ENCODE results near the gene TEKT2. TPM values are rescaled to one million over a fixed set of nuclear protein-coding genes. Genes with fewer than 3 reads are reported as not detected.

Gene TEKT2
- total and polyA plus RNA-seq, 8 donors = 1.3 to 17.6 (median 1.7) TPM

- FAIRE-seq (no peak), DNase-seq (peak in 1 of 6 donors; percentile 75), ATAC-seq (no peak)
- no peak overlapping the region for H3K27ac ChIP-seq
- no peak overlapping the region for H3K4me3 ChIP-seq
- intact Hi-C loops (cut with DNase I) = loop anchor here in 2 of 3 donors (5.0 to 10.0 kb wide), 6 partner anchors 86 to 326 kb away; no protein-coding TSS in a partner anchor
- TF ChIP-seq CTCF (IDR thresholded peaks at IDR 0.05) = no peak
- peaks cover 0 to 2% (median 0%) of the 10 kb centered on the region in 3 donors for H3K36me3 ChIP-seq
- no peaks in the 10 kb centered on the region for H3K27me3 ChIP-seq
- 57 to 76% methylated on average over 13 of the region's 13 CpGs for WGBS, 2 donors
- no peaks in the 10 kb centered on the region for H3K4me1 ChIP-seq
- H3K9me3 ChIP-seq = no peaks in the 10 kb centered on the region
Measured at GRCh38 chr1:36098650-36099365, 14.9 kb downstream of the TEKT2 start.

- intact Hi-C loops (cut with DNase I) = loop anchor here in 2 of 3 donors (5.0 to 10.0 kb wide), 6 partner anchors 85 to 325 kb away; no protein-coding TSS in a partner anchor
Measured at GRCh38 chr1:36099681-36100341, 15.9 kb downstream of the TEKT2 start.

GRCh38 chr1:36100376-36100775, 16.5 kb downstream of the TEKT2 start:
- TF ChIP-seq CTCF (IDR thresholded peaks at IDR 0.05) = no peak
- no peak for ATAC-seq
- no peaks in the 10 kb centered on the region for H3K27me3 ChIP-seq
- WGBS, 2 donors = 53 to 75% methylated on average over 6 of the region's 6 CpGs
- no peaks in the 10 kb centered on the region for H3K36me3 ChIP-seq
- FAIRE-seq = no peak
- no peak overlapping the region for H3K4me3 ChIP-seq
- no peaks in the 10 kb centered on the region for H3K9me3 ChIP-seq
- peak in 1 of 6 donors; percentile 41 for DNase-seq
- intact Hi-C loops (cut with DNase I) = no loop called here
- H3K4me1 ChIP-seq = no peaks in the 10 kb centered on the region
- H3K27ac ChIP-seq = no peak overlapping the region

More at GRCh38 chr1:36099681-36100341, 15.9 kb downstream of the TEKT2 start:
- Histone ChIP-seq H3K27ac (no peak overlapping the region), H3K4me1 (no peaks in the 10 kb centered on the region), H3K9me3 (no peaks in the 10 kb centered on the region), H3K4me3 (no peak overlapping the region), H3K27me3 (no peaks in the 10 kb centered on the region), H3K36me3 (no peaks in the 10 kb centered on the region)
- no peak for FAIRE-seq
- TF ChIP-seq CTCF (IDR thresholded peaks at IDR 0.05) = peak; percentile 59 to 81 (median 76)
- ATAC-seq = peak; percentile 81 to 96 (median 93)
- WGBS, 2 donors = 19 to 24% methylated on average over 16 to 18 of the region's 18 CpGs
- DNase-seq = peak; percentile 61 to 91 (median 84)

GRCh38 chr1:36101546-36101945, 17.7 kb downstream of the TEKT2 start:
- Histone ChIP-seq H3K27me3 (no peaks in the 10 kb centered on the region), H3K9me3 (no peaks in the 10 kb centered on the region), H3K4me3 (no peak overlapping the region), H3K36me3 (no peaks in the 10 kb centered on the region), H3K27ac (no peak overlapping the region), H3K4me1 (no peaks in the 10 kb centered on the region)
- no peak for DNase-seq
- no peak for TF ChIP-seq CTCF (IDR thresholded peaks at IDR 0.05)
- intact Hi-C loops (cut with DNase I) = no loop called here
- ATAC-seq = no peak
- WGBS, 2 donors = 95% methylated on average over 5 of the region's 5 CpGs
- no peak for FAIRE-seq
